DMS 273 (cell line): ENCODE results near the gene GOLGA8F.
"Not testable (repeated sequence)": the region's sequence is repeated elsewhere in the genome, so short reads cannot be mapped to it uniquely, and the experiment has no call there.

Experiments
- DNase-seq: peaks from one replicate; lab custom pipeline; 2025; ENCODE audit not compliant: unreplicated experiment; lab: John Stamatoyannopoulos, UW

The GOLGA8F gene

GRCh38 chr15:28378364-28378763, at the start of gene GOLGA8F:
TSS of gene GOLGA8F (plus strand) at chr15:28378664. CDS start at chr15:28378762, 98 bp downstream.
- not testable (repeated sequence) for DNase-seq

DNA sequence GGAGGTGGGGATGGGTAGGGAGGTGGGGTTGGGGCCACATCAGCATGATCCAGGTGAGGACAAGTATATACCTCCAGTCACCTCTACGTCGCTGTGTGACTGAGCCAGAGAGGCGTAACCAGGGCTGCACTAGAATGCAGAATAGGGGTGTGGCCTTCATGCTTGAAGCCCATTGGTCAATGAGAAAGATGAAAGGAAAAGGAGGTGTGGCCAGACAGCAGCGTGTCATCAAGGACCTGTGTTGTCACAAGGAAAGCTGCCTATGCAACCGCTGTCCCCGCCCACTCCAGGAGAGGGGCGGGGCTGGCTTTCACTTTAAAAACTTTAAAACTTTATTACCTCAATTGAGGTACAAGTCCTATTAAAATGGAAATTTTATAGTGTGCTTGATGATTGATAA, 20.5 kb upstream of the GOLGA8F start, which contains the start of gene GOLGA6L24:
Gene GOLGA6L24, minus strand, starts transcription at position 101 of the 400 bp plus-strand sequence. Its CDS starts 61 bp downstream, at position 40.
- not testable (repeated sequence) for DNase-seq

GRCh38 chr15:28365502-28365901, 13.0 kb upstream of the GOLGA8F start:
- not testable (repeated sequence) for DNase-seq

- DNase-seq: not testable (repeated sequence)
Observed at GRCh38 chr15:28380053-28380452, 1.6 kb downstream of the GOLGA8F start.

DNA sequence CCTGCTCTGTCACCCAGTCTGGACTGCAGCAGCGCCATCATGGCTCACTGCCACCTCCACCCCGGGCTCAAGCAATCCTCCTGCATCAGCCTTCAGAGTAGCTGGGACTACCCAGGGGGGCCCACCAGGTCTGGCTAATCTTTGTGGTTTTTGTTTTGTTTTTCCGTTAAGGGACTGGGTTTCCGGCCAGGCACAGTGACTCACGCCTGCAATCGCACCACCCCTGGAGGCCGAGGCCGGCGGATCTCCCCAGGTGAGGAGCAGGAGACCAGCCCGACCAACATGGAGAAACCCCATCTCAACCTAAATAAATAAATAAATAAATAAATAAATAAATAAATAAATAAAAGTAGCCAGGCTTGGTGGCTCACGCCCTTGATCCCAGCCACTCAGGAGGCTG, 17.6 kb downstream of the GOLGA8F start:
- DNase-seq: not testable (repeated sequence)

GRCh38 chr15:28402774-28403435, 24.4 kb downstream of the GOLGA8F start:
- not testable (repeated sequence) for DNase-seq

GRCh38 chr15:28420470-28420869, 42.0 kb downstream of the GOLGA8F start:
- not testable (repeated sequence) for DNase-seq

- DNase-seq: not testable (repeated sequence)
Observed at GRCh38 chr15:28435594-28435993, 57.1 kb downstream of the GOLGA8F start.
